Measurements from ENCODE around the gene ADARB2.

ADARB2 gene

GRCh38 chr10:1515780-1516491 lies 221.4 kb downstream of the ADARB2 start:
- no peak for DNase-seq

- DNase-seq, result no peak
Observed at GRCh38 chr10:1515121-1515779, 222.1 kb downstream of the ADARB2 start.

GRCh38 chr10:1514681-1515080 lies 222.6 kb downstream of the ADARB2 start:
- DNase-seq, result no peak

DNA sequence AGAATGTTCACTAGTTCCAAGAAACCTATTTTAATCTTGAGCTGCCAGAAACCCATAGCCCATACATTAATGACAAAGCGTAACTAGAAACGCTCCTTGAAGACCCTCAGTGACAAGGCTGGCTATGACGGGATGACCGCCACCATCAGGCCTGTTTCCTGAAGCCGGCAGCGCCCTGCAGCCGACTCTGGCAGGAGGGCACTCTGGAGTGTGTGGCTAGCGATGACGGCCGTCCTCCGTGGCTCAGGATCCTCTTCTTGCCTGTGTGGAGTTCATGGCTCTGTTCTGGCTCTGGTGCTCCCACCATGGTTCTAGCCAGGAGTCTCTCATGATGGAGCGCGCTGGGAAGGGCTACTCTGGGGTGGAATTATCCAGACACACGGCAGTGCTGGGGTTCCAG lies 224.1 kb downstream of the ADARB2 start:
- DNase-seq, result no peak

- no peak for DNase-seq
Observed at GRCh38 chr10:1509011-1509530, 228.3 kb downstream of the ADARB2 start.

- DNase-seq, result no peak
Observed at GRCh38 chr10:1508096-1508495, 229.2 kb downstream of the ADARB2 start.

- DNase-seq, result no peak
Observed at GRCh38 chr10:1507436-1507835, 229.9 kb downstream of the ADARB2 start.

GRCh38 chr10:1504940-1505339 lies 232.4 kb downstream of the ADARB2 start:
- no peak for DNase-seq

DNA sequence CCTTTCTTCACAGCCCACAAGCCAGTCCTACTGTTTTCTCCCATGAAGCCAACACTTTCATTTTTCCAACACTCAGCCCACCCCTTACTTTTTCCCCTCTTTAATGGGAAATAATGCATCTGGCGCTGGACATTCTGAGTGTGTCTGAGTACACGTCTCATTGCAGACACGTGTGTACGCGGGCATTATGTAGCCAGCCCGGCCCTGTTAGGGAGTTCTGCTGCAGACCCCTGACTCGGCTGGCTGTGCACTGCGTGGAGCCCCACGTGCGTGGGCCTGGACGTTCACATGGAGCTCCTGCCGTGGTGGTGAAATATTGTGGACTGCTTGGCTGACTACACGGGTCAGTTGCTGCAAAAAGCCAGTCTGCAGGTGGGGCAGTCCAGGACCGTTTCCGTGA lies 233.0 kb downstream of the ADARB2 start:
- no peak for DNase-seq

- DNase-seq, result no peak
Observed at GRCh38 chr10:1502451-1502850, 234.9 kb downstream of the ADARB2 start.

DNA sequence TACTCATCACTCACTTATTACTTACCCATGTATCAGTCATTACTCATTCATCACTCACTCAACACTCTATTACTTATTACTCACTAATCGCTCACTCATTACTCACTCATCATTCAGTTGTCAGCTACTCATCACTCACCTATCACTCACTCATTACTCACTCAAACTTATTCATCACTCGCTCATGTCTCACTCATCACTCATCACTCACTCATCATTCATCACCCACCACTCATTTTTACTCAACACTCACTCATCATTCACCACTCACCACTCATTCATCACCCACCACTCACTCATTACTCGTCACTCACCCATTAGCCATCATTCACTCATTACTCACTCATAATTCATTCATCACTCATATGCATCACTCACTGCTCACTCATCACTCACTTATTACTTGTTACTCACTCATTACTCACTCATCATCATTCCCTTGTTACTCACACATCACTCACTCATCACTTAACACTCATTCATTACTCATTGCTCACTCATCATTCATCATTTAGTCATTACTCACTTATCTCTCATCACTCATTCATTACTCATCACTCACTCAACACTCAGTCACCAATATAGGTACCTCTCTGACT lies 237.9 kb downstream of the ADARB2 start:
- DNase-seq, result no peak

DNA sequence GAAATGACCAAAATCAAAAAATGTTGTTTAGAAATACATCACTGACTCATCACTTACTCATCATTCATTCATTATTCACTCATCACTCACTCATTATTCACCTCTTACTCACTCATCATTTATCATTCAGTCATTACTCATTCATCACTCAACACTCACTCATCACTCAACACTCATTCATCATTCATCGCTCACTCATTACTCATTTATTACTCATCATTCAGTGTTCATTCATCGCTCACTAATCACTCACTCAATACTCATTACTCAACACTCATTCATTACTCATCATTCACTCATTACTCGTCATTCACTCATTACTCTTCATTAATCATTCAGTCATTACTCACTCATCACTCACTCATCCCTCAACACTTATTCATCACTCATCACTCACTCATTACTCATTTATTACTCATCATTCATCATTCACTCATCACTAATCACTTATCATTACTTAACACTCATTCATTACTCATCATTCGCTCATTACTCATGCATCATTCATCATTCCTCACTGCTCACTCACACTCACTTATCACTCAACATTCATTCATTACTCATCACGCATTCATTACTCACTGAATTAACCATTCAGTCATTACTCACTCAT lies 238.5 kb downstream of the ADARB2 start:
- no peak for DNase-seq

DNA sequence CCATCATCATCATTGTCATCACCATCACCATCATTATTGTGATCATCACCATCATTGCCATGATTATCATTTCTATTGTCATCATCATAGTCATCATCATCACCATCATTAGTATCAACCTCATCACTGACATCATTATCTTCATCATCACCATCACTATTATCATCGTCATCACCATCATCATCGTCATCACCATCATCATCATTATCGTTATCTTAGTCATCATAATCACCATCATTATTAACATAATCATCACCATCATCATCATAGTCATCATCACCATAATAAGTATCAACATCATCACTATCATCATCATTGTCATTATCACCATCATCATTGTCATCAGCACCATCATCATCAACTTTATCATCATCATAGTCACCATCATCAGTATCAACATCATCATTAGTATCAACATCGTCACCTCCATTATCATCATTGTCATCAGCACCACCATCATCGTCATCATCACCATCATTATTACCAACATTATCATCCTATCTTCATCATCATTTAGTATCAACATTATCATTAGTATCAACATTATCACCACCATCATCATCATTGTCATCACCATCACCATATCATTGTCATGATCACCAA lies 241.3 kb downstream of the ADARB2 start:
- DNase-seq, result no peak

- no peak for DNase-seq
Observed at GRCh38 chr10:1492641-1493040, 244.7 kb downstream of the ADARB2 start.

DNA sequence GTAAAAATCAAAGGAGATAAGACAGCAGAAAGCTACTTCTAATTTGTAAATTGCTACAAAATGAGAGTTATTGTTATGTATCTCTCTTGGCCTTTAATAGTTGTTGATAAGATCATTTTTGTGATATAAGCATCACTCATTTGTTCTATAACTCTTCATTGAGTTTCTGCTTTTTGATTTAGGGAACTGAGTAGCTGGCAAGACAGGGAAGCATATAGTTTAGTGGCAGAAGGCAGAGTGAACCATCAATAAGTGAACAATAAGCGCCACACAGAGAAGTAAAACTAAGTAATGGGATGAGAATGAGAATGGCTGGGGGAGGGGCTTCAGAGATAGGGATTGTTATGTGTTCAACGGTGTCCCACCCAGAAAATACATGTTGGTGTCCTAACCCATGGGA lies 245.4 kb downstream of the ADARB2 start:
- DNase-seq, result no peak

GRCh38 chr10:1489801-1490200 lies 247.5 kb downstream of the ADARB2 start:
- DNase-seq, result no peak

GRCh38 chr10:1488970-1489548 lies 248.3 kb downstream of the ADARB2 start:
- DNase-seq, result no peak

GRCh38 chr10:1486841-1487687 lies 250.3 kb downstream of the ADARB2 start:
- DNase-seq, result no peak

DNA sequence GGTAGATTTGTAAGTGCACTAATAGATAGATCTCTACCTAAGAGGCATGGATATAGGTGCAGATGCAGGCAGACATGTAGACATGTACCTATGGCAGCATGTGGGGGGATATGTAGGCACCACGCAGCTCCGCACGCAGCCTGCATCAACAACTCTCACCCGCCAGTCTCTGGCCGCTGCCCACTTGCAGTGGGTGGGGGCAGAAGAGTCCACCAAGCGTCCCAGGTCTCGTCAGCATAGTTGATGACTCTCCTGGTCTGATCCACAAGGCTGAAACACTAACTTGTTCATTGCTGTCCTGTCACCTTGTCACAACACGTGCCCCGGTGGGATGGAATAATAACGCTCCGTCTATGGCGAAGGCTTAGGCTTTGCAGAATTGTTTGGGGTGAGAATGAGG lies 252.0 kb downstream of the ADARB2 start:
- DNase-seq, result no peak

DNA sequence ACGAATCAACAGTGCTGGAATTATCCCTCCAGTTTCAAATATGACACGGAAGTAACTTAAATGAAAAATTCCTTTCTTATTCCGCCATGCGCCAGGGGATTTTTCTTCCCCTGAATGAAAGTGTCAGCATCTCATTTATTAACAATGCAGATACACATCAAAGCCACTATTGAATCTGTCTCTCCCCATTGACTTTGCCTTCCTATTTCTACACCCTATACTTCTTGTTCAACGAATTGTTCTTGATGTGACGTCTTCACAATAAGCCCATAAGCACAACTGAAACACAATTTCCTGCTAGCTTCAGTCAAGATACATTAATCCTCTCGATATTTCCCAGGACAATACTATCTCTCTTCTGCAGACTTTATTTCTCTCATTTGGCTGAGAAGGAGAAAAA lies 253.5 kb downstream of the ADARB2 start:
- no peak for DNase-seq

DNA sequence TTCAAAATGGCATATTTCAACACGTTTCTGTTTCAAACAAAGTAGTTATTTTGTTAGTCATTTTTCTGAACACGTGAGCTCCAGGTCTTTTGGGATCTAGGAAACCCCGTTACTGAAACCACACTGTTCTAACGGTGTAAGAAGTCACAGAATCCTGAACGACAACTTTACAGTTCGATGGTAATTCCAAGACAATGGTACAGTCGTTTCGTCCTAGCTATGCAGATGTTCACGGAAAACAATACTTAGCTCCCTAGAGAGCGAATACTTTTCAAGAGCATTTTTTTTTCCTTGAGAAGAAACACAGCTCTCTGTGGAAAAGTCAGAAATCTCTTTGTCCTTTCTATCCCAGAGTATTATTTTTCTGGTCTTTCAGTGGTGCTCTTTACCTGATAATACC lies 254.1 kb downstream of the ADARB2 start:
- DNase-seq, result no peak

- DNase-seq, result no peak
Observed at GRCh38 chr10:1477578-1477977, 259.7 kb downstream of the ADARB2 start.
